ENCODE measurements around the gene MAMSTR. TPM values are rescaled to one million over a fixed set of nuclear protein-coding genes. Genes with fewer than 3 reads are reported as not detected.
A peak's percentile ranks its signal among the peaks of the same experiment; 100 is the strongest.

The MAMSTR gene
- total RNA-seq, 1 donor from 2014 or later: 2.7 TPM

GRCh38 chr19:48705431-48705830 is 14.1 kb downstream of the MAMSTR start:
- no peak for DNase-seq
- Mint-ChIP-seq H3K27me3 (ENCODE audit: unreplicated experiment) (peaks cover 3% of the 10 kb centered on the region), H3K4me3 (ENCODE audit: unreplicated experiment) (no peak overlapping the region), H3K27ac (ENCODE audit: unreplicated experiment) (no peak overlapping the region), H3K4me1 (ENCODE audit: low read depth, unreplicated experiment) (no peaks in the 10 kb centered on the region), H3K36me3 (ENCODE audit: unreplicated experiment) (peaks cover 15% of the 10 kb centered on the region), H3K9me3 (ENCODE audit: unreplicated experiment) (no peaks in the 10 kb centered on the region)
- no peak for TF ChIP-seq CTCF (IDR thresholded peaks at IDR 0.05; ENCODE audit: partially characterized antibody, unreplicated experiment)

- Mint-ChIP-seq H3K36me3 (ENCODE audit: unreplicated experiment) (peaks cover 13% of the 10 kb centered on the region), H3K4me1 (ENCODE audit: low read depth, unreplicated experiment) (no peaks in the 10 kb centered on the region), H3K9me3 (ENCODE audit: unreplicated experiment) (no peaks in the 10 kb centered on the region), H3K27me3 (ENCODE audit: unreplicated experiment) (peaks cover 2% of the 10 kb centered on the region), H3K27ac (ENCODE audit: unreplicated experiment) (no peak overlapping the region), H3K4me3 (ENCODE audit: unreplicated experiment) (no peak overlapping the region)
- DNase-seq: no peak
- TF ChIP-seq CTCF (IDR thresholded peaks at IDR 0.05; ENCODE audit: partially characterized antibody, unreplicated experiment): no peak
These were observed 16.2 kb downstream of the MAMSTR start for GRCh38 chr19:48703316-48703715.

- no peak for DNase-seq
- Mint-ChIP-seq H3K36me3 (ENCODE audit: unreplicated experiment) (peaks cover 10% of the 10 kb centered on the region), H3K27me3 (ENCODE audit: unreplicated experiment) (peaks cover 2% of the 10 kb centered on the region), H3K4me3 (ENCODE audit: unreplicated experiment) (no peak overlapping the region), H3K9me3 (ENCODE audit: unreplicated experiment) (no peaks in the 10 kb centered on the region), H3K4me1 (ENCODE audit: low read depth, unreplicated experiment) (no peaks in the 10 kb centered on the region), H3K27ac (ENCODE audit: unreplicated experiment) (no peak overlapping the region)
- TF ChIP-seq CTCF (IDR thresholded peaks at IDR 0.05; ENCODE audit: partially characterized antibody, unreplicated experiment): no peak
These were observed 16.8 kb downstream of the MAMSTR start for GRCh38 chr19:48702701-48703100.

GRCh38 chr19:48698046-48698445 is 21.5 kb downstream of the MAMSTR start:
- no peak for TF ChIP-seq CTCF (IDR thresholded peaks at IDR 0.05; ENCODE audit: partially characterized antibody, unreplicated experiment)
- no peak for DNase-seq
- no peaks in the 10 kb centered on the region for H3K4me1 Mint-ChIP-seq (ENCODE audit: low read depth, unreplicated experiment)
- H3K27ac Mint-ChIP-seq (ENCODE audit: unreplicated experiment): no peak overlapping the region
- peaks cover 5% of the 10 kb centered on the region for H3K27me3 Mint-ChIP-seq (ENCODE audit: unreplicated experiment)
- no peak overlapping the region for H3K4me3 Mint-ChIP-seq (ENCODE audit: unreplicated experiment)
- no peaks in the 10 kb centered on the region for H3K9me3 Mint-ChIP-seq (ENCODE audit: unreplicated experiment)
- no peaks in the 10 kb centered on the region for H3K36me3 Mint-ChIP-seq (ENCODE audit: unreplicated experiment)

- Mint-ChIP-seq H3K27ac (ENCODE audit: unreplicated experiment) (no peak overlapping the region), H3K4me1 (ENCODE audit: low read depth, unreplicated experiment) (no peaks in the 10 kb centered on the region), H3K9me3 (ENCODE audit: unreplicated experiment) (no peaks in the 10 kb centered on the region), H3K27me3 (ENCODE audit: unreplicated experiment) (peaks cover 3% of the 10 kb centered on the region), H3K36me3 (ENCODE audit: unreplicated experiment) (no peaks in the 10 kb centered on the region), H3K4me3 (ENCODE audit: unreplicated experiment) (peak overlapping the region; percentile 74)
- no peak for TF ChIP-seq CTCF (IDR thresholded peaks at IDR 0.05; ENCODE audit: partially characterized antibody, unreplicated experiment)
- no peak for DNase-seq
These were observed 23.0 kb downstream of the MAMSTR start for GRCh38 chr19:48696353-48697010.

All from glutamatergic neuron (in vitro differentiated cells).